Vagina (tissue), 2 donors: ENCODE measurements around the gene DEGS2. TPM values are rescaled to one million over a fixed set of nuclear protein-coding genes. Genes with fewer than 3 reads are reported as not detected.

Experiments
- DNase-seq, 2 donors: peaks; one replicate each; pipeline ENCODE4 v3.0.0-alpha.2; 2017; ENCODE audit errors: extremely low spot score in 2 of 2
- H3K27ac ChIP-seq: fragments of 200-600 bp; sonication (generic); one replicate; pipeline ENCODE4 v1.5.1; 2019
- H3K27me3 ChIP-seq: fragments of 200-600 bp; sonication (generic); one replicate; pipeline ENCODE4 v1.5.1; 2019
- H3K36me3 ChIP-seq, 2 donors: fragments of 200-600 bp; sonication (generic); one replicate each; pipeline ENCODE4 v1.5.1; 2017 to 2019
- H3K4me1 ChIP-seq: fragments of 200-600 bp; sonication (generic); one replicate; pipeline ENCODE4 v1.5.1; 2019
- H3K4me3 ChIP-seq, 2 donors: fragments of 200-600 bp; sonication (generic); 1 replicate in 1 of 2; 2 replicates in 1 of 2; pipeline ENCODE4 v1.5.1; 2016 to 2019
- H3K9me3 ChIP-seq: fragments of 200-600 bp; sonication (generic); one replicate; pipeline ENCODE4 v1.5.1; 2019
- POLR2A ChIP-seq, 2 donors: fragments of 450-650 bp; IDR thresholded peaks; one replicate each; pipeline ENCODE4 v1.6.1; 2017; ENCODE audit warnings: antibody characterized with exemption in 2 of 2, mild to moderate bottlenecking in 2 of 2, moderate library complexity in 2 of 2
- POLR2AphosphoS5 ChIP-seq, 2 donors: sonication (generic); formaldehyde crosslinking; IDR thresholded peaks; one replicate each; pipeline ENCODE4 v1.9.0; 2017; ENCODE audit warnings: antibody characterized with exemption in 2 of 2, mild to moderate bottlenecking in 2 of 2, low read depth in 1 of 2; ENCODE audit not compliant: insufficient read depth in 1 of 2
- intact Hi-C: fragments of 100-400 bp; cut with DNase I; formaldehyde crosslinking; loops from one replicate; pipeline ENCODE4 v1.15.1; 2023
- total RNA-seq: library from RNA; depleted of rRNA; stranded (reverse); fragments of >200 nt; gene quantifications from one replicate; pipeline ENCODE4 v1.2.3, GENCODE V29; 2016
- TF ChIP-seq, protein P1 (sequence below), 3 experiments: fragments of 450-650 bp in 2 of 3; fragments of 200-600 bp in 1 of 3; sonication (generic) in 1 of 3; IDR thresholded peaks; one replicate each; pipeline ENCODE4 v1.5.1; 2017 to 2019; ENCODE audit warnings: antibody characterized with exemption in 3 of 3, mild to moderate bottlenecking in 2 of 3, moderate library complexity in 2 of 3

DEGS2 gene
- total RNA-seq, 1 donor from 2014 or later: 19.9 TPM

DNA sequence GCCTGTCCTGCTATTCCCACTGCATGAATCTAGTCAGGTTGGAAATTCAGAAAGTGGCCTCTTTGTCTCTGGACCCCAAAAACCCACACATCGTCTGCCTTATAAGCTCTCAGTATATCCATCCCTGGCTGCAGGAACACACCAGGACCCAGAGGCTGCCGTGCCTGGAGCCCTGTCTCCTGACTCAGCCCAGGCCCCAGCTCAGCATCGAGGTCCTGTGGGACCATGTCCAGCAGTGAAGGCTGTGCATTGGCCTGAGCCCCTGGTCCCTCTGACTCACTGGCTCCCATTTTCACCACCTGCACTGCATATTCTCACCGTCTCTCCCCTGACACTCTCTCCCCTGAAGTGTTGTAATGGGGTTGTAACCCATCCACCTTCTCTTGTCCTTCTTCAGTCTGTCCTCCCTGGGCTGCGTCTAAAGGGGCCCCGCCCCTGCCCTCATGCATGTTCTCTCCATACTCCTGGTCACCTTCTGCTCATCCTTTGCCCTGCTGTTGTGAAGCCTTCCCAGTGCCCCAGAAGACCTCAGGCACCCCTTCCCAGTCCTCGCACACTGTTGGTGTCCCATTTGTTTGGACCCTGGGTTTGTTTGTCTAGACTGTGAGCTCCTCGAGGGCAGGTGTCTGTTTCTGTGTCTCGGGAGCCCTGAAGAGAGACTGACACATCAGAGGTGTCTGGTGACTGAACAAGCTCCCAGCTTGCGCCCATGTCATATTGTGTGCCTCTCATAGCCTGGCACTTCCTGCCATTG is 50.4 kb downstream of the DEGS2 start:
- no peaks in the 10 kb centered on the region for H3K36me3 ChIP-seq
- H3K4me3 ChIP-seq: no peak overlapping the region
- no peaks in the 10 kb centered on the region for H3K27me3 ChIP-seq
- DNase-seq: no peak
- TF ChIP-seq, protein P1, sequence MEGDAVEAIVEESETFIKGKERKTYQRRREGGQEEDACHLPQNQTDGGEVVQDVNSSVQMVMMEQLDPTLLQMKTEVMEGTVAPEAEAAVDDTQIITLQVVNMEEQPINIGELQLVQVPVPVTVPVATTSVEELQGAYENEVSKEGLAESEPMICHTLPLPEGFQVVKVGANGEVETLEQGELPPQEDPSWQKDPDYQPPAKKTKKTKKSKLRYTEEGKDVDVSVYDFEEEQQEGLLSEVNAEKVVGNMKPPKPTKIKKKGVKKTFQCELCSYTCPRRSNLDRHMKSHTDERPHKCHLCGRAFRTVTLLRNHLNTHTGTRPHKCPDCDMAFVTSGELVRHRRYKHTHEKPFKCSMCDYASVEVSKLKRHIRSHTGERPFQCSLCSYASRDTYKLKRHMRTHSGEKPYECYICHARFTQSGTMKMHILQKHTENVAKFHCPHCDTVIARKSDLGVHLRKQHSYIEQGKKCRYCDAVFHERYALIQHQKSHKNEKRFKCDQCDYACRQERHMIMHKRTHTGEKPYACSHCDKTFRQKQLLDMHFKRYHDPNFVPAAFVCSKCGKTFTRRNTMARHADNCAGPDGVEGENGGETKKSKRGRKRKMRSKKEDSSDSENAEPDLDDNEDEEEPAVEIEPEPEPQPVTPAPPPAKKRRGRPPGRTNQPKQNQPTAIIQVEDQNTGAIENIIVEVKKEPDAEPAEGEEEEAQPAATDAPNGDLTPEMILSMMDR (IDR thresholded peaks at IDR 0.05): no peak
- TF ChIP-seq POLR2A (IDR thresholded peaks at IDR 0.05): no peak
- H3K4me1 ChIP-seq: peaks cover 47% of the 10 kb centered on the region
- no peaks in the 10 kb centered on the region for H3K9me3 ChIP-seq
- intact Hi-C loops: no loop called here
- H3K27ac ChIP-seq: peak overlapping the region; percentile 1

DNA sequence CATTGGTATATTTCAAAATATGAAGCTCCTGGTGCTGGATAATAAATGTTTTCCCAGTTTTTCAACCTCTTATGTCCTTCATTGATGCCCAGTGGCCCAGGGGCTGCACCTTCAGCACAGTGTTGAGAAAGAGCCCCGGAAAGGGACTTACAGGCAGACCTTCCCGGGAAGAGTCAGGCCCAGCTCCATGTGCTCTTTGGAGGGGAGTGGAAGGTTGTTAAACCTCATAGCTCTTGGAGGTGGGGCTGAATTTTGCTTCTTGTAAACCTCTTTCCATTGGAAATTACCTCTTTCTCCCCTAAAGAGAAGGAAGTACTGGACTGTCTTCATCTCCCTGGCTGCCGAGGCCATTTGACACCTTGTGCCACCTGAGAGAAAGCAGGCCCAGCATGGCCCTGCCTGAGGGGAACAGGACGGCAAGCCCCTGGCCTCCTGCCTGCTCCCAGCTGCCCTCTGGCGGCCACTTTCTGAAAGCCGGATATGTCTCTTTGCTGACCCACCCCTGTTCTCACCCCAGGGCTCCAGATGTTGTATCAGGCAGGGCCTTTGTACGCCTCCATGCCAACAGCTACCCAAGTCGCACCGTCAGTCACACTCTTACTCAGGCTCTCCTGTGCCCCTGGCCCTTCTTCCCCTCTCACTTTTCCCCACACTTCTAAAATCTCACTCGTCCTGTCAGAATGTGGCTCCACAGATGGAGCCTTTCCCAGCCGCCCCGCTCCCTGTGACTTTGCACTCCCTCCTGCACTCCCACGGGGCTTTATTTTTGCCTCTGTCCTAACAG is 51.2 kb downstream of the DEGS2 start:
- no peaks in the 10 kb centered on the region for H3K9me3 ChIP-seq
- H3K36me3 ChIP-seq: no peaks in the 10 kb centered on the region
- intact Hi-C loops: no loop called here
- H3K27me3 ChIP-seq: no peaks in the 10 kb centered on the region
- no peak overlapping the region for H3K4me3 ChIP-seq
- no peak for DNase-seq
- TF ChIP-seq, protein P1 (IDR thresholded peaks at IDR 0.05): peak; percentile 24 to 88 (median 75)
- TF ChIP-seq POLR2A (IDR thresholded peaks at IDR 0.05) (no peak), POLR2AphosphoS5 (IDR thresholded peaks at IDR 0.05; ENCODE audit: insufficient read depth in 1 of 2, low read depth in 1 of 2) (no peak)
- H3K27ac ChIP-seq: peak overlapping the region; percentile 1
- H3K4me1 ChIP-seq: peaks cover 55% of the 10 kb centered on the region

DNA sequence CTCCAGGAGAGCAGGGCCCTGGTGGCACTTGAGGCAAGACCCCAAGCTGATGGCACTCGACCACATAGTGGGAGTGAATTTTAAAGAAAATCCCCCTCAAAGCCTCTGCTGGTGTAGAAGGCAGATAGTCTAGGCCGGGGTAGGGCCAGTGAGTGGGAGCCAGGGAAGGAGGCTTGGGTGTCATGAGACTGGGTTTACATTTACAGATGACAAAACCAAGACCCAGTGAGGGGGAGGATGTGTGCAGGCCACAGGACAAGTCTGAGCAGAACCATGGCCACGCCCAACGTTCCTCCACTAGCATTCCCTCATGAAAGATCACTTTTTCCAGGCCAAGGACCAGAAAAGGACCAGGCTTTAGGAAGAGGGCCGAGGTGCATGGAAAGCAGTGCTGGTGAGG is 52.2 kb downstream of the DEGS2 start:
- DNase-seq: no peak
- H3K9me3 ChIP-seq: no peaks in the 10 kb centered on the region

DNA sequence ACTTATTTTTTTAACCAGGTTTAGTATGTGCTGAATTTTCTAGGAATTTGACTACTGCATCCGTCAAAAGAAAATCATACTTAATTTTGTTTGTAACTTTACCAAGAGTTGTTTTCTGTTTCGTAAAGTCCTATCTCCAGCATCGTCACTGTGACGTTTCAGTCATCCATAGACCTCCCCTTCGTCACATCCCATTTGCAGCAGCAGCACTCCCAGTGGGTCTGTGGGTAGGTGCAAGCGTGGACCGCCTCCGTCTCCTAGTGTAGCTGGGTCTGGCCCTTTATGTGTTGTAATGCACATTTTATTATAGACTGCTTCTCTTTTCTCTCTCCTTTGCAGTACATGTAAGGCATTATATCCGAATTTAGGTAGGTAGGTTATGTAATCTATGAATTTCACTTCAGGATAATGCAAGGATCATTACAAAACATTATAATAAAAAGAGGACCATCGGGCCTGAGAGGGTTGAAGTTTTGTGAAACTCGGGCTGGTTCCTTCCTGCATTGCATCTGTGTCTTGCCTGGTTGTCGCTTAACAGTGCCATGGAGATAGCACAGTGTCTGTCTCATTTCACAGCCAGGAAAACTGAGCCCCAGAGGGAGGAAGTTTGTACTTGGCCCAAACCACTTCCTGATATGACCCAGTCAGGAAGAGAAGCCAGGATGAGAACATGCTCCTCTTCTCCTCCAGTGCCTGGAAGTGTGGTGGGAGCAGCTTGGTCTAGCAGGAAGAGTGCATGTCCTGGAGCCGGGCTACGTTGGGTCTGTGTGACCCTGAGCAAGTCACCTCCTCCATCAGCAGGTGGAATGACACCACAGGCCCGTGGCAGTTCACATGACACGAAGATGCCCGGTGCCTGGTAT is 53.0 kb downstream of the DEGS2 start:
- peak overlapping the region; percentile 30 for H3K27ac ChIP-seq
- peaks cover 63% of the 10 kb centered on the region for H3K4me1 ChIP-seq
- intact Hi-C loops: loop anchor here (2.0 kb wide), 1 partner anchor 124 kb away; no protein-coding TSS in a partner anchor
- no peaks in the 10 kb centered on the region for H3K36me3 ChIP-seq
- no peak for DNase-seq
- H3K9me3 ChIP-seq: no peaks in the 10 kb centered on the region
- H3K27me3 ChIP-seq: no peaks in the 10 kb centered on the region
- H3K4me3 ChIP-seq: no peak overlapping the region
- TF ChIP-seq POLR2A (IDR thresholded peaks at IDR 0.05): no peak
- TF ChIP-seq, protein P1 (IDR thresholded peaks at IDR 0.05): no peak
- TF ChIP-seq POLR2AphosphoS5 (IDR thresholded peaks at IDR 0.05; ENCODE audit: insufficient read depth in 1 of 2, low read depth in 1 of 2): no peak

More for the DNA sequence above, 52.2 kb downstream of the DEGS2 start:
- intact Hi-C loops: loop anchor here (2.0 kb wide), 1 partner anchor 124 kb away; no protein-coding TSS in a partner anchor
- Histone ChIP-seq H3K27me3 (no peaks in the 10 kb centered on the region), H3K4me3 (no peak overlapping the region), H3K36me3 (no peaks in the 10 kb centered on the region), H3K4me1 (peaks cover 63% of the 10 kb centered on the region), H3K27ac (peak overlapping the region; percentile 30)
- TF ChIP-seq POLR2A (IDR thresholded peaks at IDR 0.05) (no peak), POLR2AphosphoS5 (IDR thresholded peaks at IDR 0.05; ENCODE audit: insufficient read depth in 1 of 2, low read depth in 1 of 2) (no peak)
- TF ChIP-seq, protein P1 (IDR thresholded peaks at IDR 0.05): no peak
